GM12878 (cell line): ENCODE measurements around the gene TSSK2. TPM values are rescaled to one million over a fixed set of nuclear protein-coding genes. Genes with fewer than 3 reads are reported as not detected.

Source experiments
- ATAC-seq: fragments of 200-7000 bp; cut with Tn5 transposase; 3 replicates; pipeline ENCODE4 v1.9.1; 2020; ENCODE audit warnings: mild to moderate bottlenecking, moderate library complexity
- BruUV-seq: library from RNA; stranded (reverse); fragments of 400-500 nt; replicated peaks from 2 replicates; lab custom pipeline; 2021; lab: Mats Ljungman, UMichigan
- CTCF ChIA-PET: fragments of 300-600 bp; sonication (Branson Sonifier 250); formaldehyde crosslinking; extraction: SDS; loops from one replicate; lab custom pipeline; 2021; ENCODE audit warnings: inconsistent platforms; lab: Yijun Ruan, JAX
- POLR2A ChIA-PET: fragments of 350-600 bp; formaldehyde crosslinking; extraction: SDS; loops from one replicate; lab custom pipeline; 2021; ENCODE audit warnings: inconsistent platforms; lab: Charles Lee
- RAD21 ChIA-PET: fragments of 300-600 bp; sonication (Branson Sonifier 250); formaldehyde crosslinking; loops from one replicate; lab custom pipeline; 2023; ENCODE audit warnings: antibody characterized with exemption; ENCODE audit not compliant: unreplicated experiment; lab: Charles Lee
- SMC1A ChIA-PET: fragments of 300-600 bp; sonication (Branson Sonifier 250); formaldehyde crosslinking; loops from one replicate; lab custom pipeline; 2023; ENCODE audit not compliant: unreplicated experiment, uncharacterized antibody; lab: Charles Lee
- DNase-seq: peaks from one replicate; pipeline ENCODE4 v3.0.0-alpha.2; 2011; ENCODE audit warnings: low read depth, low spot score
- FAIRE-seq: peaks from 3 replicates; lab custom pipeline; 2011; peaks lifted over from hg19 to GRCh38; lab: Jason Lieb, UNC
- H2AFZ ChIP-seq: 2 replicates; pipeline ENCODE4 v1.6.0; 2011; ENCODE audit warnings: low read depth, low read length, control low read depth; ENCODE audit not compliant: control insufficient read depth
- H3K27ac ChIP-seq: 2 replicates; pipeline ENCODE4 v1.5.1; 2011; ENCODE audit warnings: control low read depth; ENCODE audit not compliant: control insufficient read depth, insufficient read depth
- H3K27me3 ChIP-seq, 2 experiments: replicated peaks in 1 of 2; 2 replicates each; pipeline versions ENCODE4 v1.6.0 to v1.6.1; 2011; ENCODE audit warnings: low read length in 1 of 2; ENCODE audit not compliant: control insufficient read depth in 2 of 2, insufficient read depth in 2 of 2
- H3K36me3 ChIP-seq, 2 experiments: 2 replicates each; pipeline ENCODE4 v1.5.1; 2011; ENCODE audit warnings: low read length in 1 of 2; ENCODE audit not compliant: control insufficient read depth in 2 of 2, insufficient read depth in 2 of 2
- H3K4me1 ChIP-seq: 2 replicates; pipeline ENCODE4 v1.6.1; 2011; ENCODE audit warnings: mild to moderate bottlenecking, low read length, moderate library complexity, mixed read lengths; ENCODE audit not compliant: control insufficient read depth, insufficient read depth
- H3K4me2 ChIP-seq: 2 replicates; pipeline ENCODE4 v1.6.0; 2011; ENCODE audit warnings: control low read depth; ENCODE audit not compliant: control insufficient read depth, insufficient read depth
- H3K4me3 ChIP-seq: fragments of 200-600 bp; sonication (generic); 2 replicates; pipeline ENCODE4 v1.5.1; 2016
- H3K79me2 ChIP-seq: 2 replicates; pipeline ENCODE4 v1.6.0; 2011; ENCODE audit warnings: low read length; ENCODE audit not compliant: control insufficient read depth, insufficient read depth
- H3K9ac ChIP-seq: 2 replicates; pipeline ENCODE4 v1.8.0; 2011; ENCODE audit warnings: low read length, control low read depth, mixed read lengths; ENCODE audit not compliant: control insufficient read depth, insufficient read depth
- H3K9me3 ChIP-seq: replicated peaks from 3 replicates; pipeline ENCODE4 v1.5.1; 2011; ENCODE audit warnings: mild to moderate bottlenecking, low read length; ENCODE audit not compliant: control insufficient read depth, insufficient read depth
- H4K20me1 ChIP-seq: 2 replicates; pipeline ENCODE4 v1.6.0; 2011; ENCODE audit not compliant: control insufficient read depth, insufficient read depth
- CHD4 ChIP-seq: fragments of 200-600 bp; sonication (generic); IDR thresholded peaks from 2 replicates; pipeline ENCODE4 v1.6.1; 2016; ENCODE audit warnings: mild to moderate bottlenecking
- CREB1 ChIP-seq: IDR thresholded peaks from 2 replicates; pipeline ENCODE4 v1.6.1; 2012; ENCODE audit warnings: low read depth, mild to moderate bottlenecking, inconsistent platforms
- ESRRA ChIP-seq: IDR thresholded peaks from 2 replicates; pipeline ENCODE4 v1.6.1; 2012; ENCODE audit warnings: mild to moderate bottlenecking, low read length, improper control_type of control experiment
- FOXK2 ChIP-seq: fragments of 450-650 bp; IDR thresholded peaks from 2 replicates; pipeline ENCODE4 v1.6.1; 2017; ENCODE audit warnings: mild to moderate bottlenecking, moderate library complexity
- IKZF2 ChIP-seq, 2 experiments: fragments of 450-650 bp; IDR thresholded peaks; 2 replicates each; pipeline ENCODE4 v1.6.1; 2017; ENCODE audit warnings: mild to moderate bottlenecking in 2 of 2, moderate library complexity in 2 of 2
- SMAD5 ChIP-seq: IDR thresholded peaks from 2 replicates; pipeline ENCODE4 v1.6.1; 2016; ENCODE audit warnings: antibody characterized with exemption, low read depth
- ZNF384 ChIP-seq: IDR thresholded peaks from 2 replicates; pipeline ENCODE4 v1.6.1; 2012; ENCODE audit warnings: low read depth, mild to moderate bottlenecking, low read length, improper control_type of control experiment, borderline replicate concordance
- WGBS: methylation state at CpG from one replicate; pipeline ENCODE4 v1.1.6; 2016; ENCODE audit warnings: low lambda C conversion rate; ENCODE audit not compliant: insufficient replicate concordance, insufficient coverage; ENCODE audit errors: missing lambda C conversion rate; 5-methylcytosine and 5-hydroxymethylcytosine counted together
- in situ Hi-C: fragments of 300-500 bp; cut with MboI; formaldehyde crosslinking; loops from 9 replicates; pipeline ENCODE4 v1.14.3; 2018; ENCODE audit warnings: mixed read lengths
- intact Hi-C: fragments of 100-400 bp; cut with micrococcal nuclease; formaldehyde crosslinking; loops from one replicate; pipeline ENCODE4 v1.14.2; 2022; ENCODE audit not compliant: unreplicated experiment
- polyA plus RNA-seq, 11 experiments: library from polyadenylated mRNA; depleted of rRNA in 4 of 11; unstranded in 6 of 11; stranded (reverse) in 5 of 11; fragments of >200 nt; fragmentation: Nextera tagmentation in 4 of 11; fragmentation: Illumina TruSeq in 1 of 11; extraction: Ambion mirVana in 4 of 11; extraction: Trizol in 1 of 11; gene quantifications; 1 replicate in 1 of 11; 2 replicates in 10 of 11; pipeline versions ENCODE4 v1.2.1 to v1.2.3, GENCODE V29; 2011 to 2016; ENCODE audit warnings: inconsistent platforms in 2 of 11, missing spikeins in 2 of 11, low read depth in 1 of 11
- total RNA-seq, 4 experiments: library from RNA; depleted of rRNA in 3 of 4; stranded (reverse); fragments of >200 nt in 3 of 4; fragmentation: Illumina TruSeq in 1 of 4; extraction: Trizol in 1 of 4; gene quantifications; 2 replicates each; pipeline versions ENCODE4 v1.2.1 to v1.2.3, GENCODE V29; 2013 to 2021
- TF ChIP-seq, protein P1 (sequence below): fragments of 450-650 bp; IDR thresholded peaks from 2 replicates; pipeline ENCODE4 v1.6.1; 2017; ENCODE audit warnings: borderline replicate concordance
- TF ChIP-seq, protein P2 (sequence below): fragments of 450-650 bp; formaldehyde crosslinking; IDR thresholded peaks from 2 replicates; pipeline ENCODE4 v1.4.0; 2022; ENCODE audit warnings: mild to moderate bottlenecking, moderate library complexity

Gene TSSK2
- total and polyA plus RNA-seq, 10 of the 15 experiments (the other 5 are each of a cell fraction or from before 2014, with no cell fraction given) = 0.03 to 0.17 TPM; not detected in 8

DNA sequence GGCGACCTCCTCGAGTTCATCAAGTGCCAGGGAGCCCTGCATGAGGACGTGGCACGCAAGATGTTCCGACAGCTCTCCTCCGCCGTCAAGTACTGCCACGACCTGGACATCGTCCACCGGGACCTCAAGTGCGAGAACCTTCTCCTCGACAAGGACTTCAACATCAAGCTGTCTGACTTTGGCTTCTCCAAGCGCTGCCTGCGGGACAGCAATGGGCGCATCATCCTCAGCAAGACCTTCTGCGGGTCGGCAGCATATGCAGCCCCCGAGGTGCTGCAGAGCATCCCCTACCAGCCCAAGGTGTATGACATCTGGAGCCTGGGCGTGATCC is 542 bp downstream of the TSSK2 start (continued):
- TF ChIP-seq, protein P1, sequence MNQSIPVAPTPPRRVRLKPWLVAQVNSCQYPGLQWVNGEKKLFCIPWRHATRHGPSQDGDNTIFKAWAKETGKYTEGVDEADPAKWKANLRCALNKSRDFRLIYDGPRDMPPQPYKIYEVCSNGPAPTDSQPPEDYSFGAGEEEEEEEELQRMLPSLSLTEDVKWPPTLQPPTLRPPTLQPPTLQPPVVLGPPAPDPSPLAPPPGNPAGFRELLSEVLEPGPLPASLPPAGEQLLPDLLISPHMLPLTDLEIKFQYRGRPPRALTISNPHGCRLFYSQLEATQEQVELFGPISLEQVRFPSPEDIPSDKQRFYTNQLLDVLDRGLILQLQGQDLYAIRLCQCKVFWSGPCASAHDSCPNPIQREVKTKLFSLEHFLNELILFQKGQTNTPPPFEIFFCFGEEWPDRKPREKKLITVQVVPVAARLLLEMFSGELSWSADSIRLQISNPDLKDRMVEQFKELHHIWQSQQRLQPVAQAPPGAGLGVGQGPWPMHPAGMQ = no peak
- TF ChIP-seq CHD4 (no peak), CREB1 (no peak), ZNF384 (no peak), FOXK2 (no peak)
- TF ChIP-seq, protein P2, sequence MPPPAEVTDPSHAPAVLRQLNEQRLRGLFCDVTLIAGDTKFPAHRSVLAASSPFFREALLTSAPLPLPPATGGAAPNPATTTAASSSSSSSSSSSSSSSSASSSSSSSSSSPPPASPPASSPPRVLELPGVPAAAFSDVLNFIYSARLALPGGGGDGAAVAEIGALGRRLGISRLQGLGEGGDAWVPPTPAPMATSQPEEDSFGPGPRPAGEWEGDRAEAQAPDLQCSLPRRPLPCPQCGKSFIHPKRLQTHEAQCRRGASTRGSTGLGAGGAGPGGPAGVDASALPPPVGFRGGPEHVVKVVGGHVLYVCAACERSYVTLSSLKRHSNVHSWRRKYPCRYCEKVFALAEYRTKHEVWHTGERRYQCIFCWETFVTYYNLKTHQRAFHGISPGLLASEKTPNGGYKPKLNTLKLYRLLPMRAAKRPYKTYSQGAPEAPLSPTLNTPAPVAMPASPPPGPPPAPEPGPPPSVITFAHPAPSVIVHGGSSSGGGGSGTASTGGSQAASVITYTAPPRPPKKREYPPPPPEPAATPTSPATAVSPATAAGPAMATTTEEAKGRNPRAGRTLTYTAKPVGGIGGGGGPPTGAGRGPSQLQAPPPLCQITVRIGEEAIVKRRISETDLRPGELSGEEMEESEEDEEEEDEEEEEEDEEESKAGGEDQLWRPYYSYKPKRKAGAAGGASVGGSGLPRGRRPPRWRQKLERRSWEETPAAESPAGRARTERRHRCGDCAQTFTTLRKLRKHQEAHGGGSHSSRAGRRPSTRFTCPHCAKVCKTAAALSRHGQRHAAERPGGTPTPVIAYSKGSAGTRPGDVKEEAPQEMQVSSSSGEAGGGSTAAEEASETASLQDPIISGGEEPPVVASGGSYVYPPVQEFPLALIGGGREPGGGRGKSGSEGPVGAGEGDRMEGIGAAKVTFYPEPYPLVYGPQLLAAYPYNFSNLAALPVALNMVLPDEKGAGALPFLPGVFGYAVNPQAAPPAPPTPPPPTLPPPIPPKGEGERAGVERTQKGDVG = no peak

DNA sequence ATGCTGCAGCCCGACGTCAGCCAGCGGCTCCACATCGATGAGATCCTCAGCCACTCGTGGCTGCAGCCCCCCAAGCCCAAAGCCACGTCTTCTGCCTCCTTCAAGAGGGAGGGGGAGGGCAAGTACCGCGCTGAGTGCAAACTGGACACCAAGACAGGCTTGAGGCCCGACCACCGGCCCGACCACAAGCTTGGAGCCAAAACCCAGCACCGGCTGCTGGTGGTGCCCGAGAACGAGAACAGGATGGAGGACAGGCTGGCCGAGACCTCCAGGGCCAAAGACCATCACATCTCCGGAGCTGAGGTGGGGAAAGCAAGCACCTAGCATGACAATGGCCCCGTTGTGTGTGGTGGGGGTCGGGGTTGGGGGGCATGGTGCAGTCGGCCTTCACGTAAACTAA is 1.0 kb downstream of the TSSK2 start:
- ChIA-PET POLR2A (no interaction called here), CTCF (interaction anchor here (2.3 kb wide), 1 partner anchor 13 kb away, joined by 6 read pairs; the partner anchor contains the start of gene ESS2), RAD21 (no interaction called here), SMC1A (no interaction called here)
- no peak overlapping the region for H3K9ac ChIP-seq
- peaks cover 5 to 8% of the 10 kb centered on the region in 2 experiments for H3K36me3 ChIP-seq
- no peaks in the 10 kb centered on the region for H3K9me3 ChIP-seq
- H4K20me1 ChIP-seq = no peaks in the 10 kb centered on the region
- H3K79me2 ChIP-seq = no peaks in the 10 kb centered on the region
- H3K4me2 ChIP-seq = no peak overlapping the region
- no peak for TF ChIP-seq IKZF2 (IDR thresholded peaks at IDR 0.05)
- no peak for TF ChIP-seq ESRRA
- TF ChIP-seq SMAD5 = no peak
- ATAC-seq (no peak), FAIRE-seq (no peak), DNase-seq (no peak)
- no peak overlapping the region for H3K27ac ChIP-seq
- H3K4me1 ChIP-seq = no peaks in the 10 kb centered on the region
- H3K27me3 ChIP-seq = no peaks in the 10 kb centered on the region
- intact Hi-C loops = no loop called here
- no peak overlapping the region for H3K4me3 ChIP-seq
- in situ Hi-C loops = no loop called here
- no peak overlapping the region for H2AFZ ChIP-seq
- 91% methylated on average over 20 of the region's 20 CpGs for WGBS
- no TSS peak for BruUV-seq
